ENCODE results near the gene GMDS. TPM values are rescaled to one million over a fixed set of nuclear protein-coding genes. Genes with fewer than 3 reads are reported as not detected.

The GMDS gene
- total RNA-seq, 2 donors from 2014 or later, result 19.6 to 36.3 TPM

GRCh38 chr6:1800845-1801244, 444.6 kb downstream of the GMDS start:
- H3K27ac Mint-ChIP-seq, result no peak overlapping the region
- H3K4me1 Mint-ChIP-seq, result no peaks in the 10 kb centered on the region
- H3K36me3 Mint-ChIP-seq (ENCODE audit: low read depth), result no peaks in the 10 kb centered on the region
- H3K4me3 Mint-ChIP-seq, result no peak overlapping the region
- no peaks in the 10 kb centered on the region for H3K9me3 Mint-ChIP-seq
- no peaks in the 10 kb centered on the region for H3K27me3 Mint-ChIP-seq
- no peak for ATAC-seq (replicated peaks)

GRCh38 chr6:1798965-1799325, 446.5 kb downstream of the GMDS start:
- Mint-ChIP-seq H3K4me3 (no peak overlapping the region), H3K4me1 (no peaks in the 10 kb centered on the region), H3K27me3 (no peaks in the 10 kb centered on the region), H3K27ac (no peak overlapping the region), H3K36me3 (ENCODE audit: low read depth) (no peaks in the 10 kb centered on the region), H3K9me3 (no peaks in the 10 kb centered on the region)
- no peak for ATAC-seq (replicated peaks)

- no peaks in the 10 kb centered on the region for H3K36me3 Mint-ChIP-seq (ENCODE audit: low read depth)
- no peak for ATAC-seq (replicated peaks)
- no peak overlapping the region for H3K4me3 Mint-ChIP-seq
- no peaks in the 10 kb centered on the region for H3K27me3 Mint-ChIP-seq
- no peaks in the 10 kb centered on the region for H3K4me1 Mint-ChIP-seq
- no peaks in the 10 kb centered on the region for H3K9me3 Mint-ChIP-seq
- H3K27ac Mint-ChIP-seq, result no peak overlapping the region
Measured at GRCh38 chr6:1798303-1798964, 447.0 kb downstream of the GMDS start.

GRCh38 chr6:1797801-1798200, 447.6 kb downstream of the GMDS start:
- no peaks in the 10 kb centered on the region for H3K4me1 Mint-ChIP-seq
- no peaks in the 10 kb centered on the region for H3K27me3 Mint-ChIP-seq
- no peaks in the 10 kb centered on the region for H3K36me3 Mint-ChIP-seq (ENCODE audit: low read depth)
- peak; percentile 46 for ATAC-seq (replicated peaks)
- peak overlapping the region; percentile 12 for H3K27ac Mint-ChIP-seq
- H3K4me3 Mint-ChIP-seq, result no peak overlapping the region
- H3K9me3 Mint-ChIP-seq, result no peaks in the 10 kb centered on the region

GRCh38 chr6:1796706-1797529, 448.5 kb downstream of the GMDS start:
- Mint-ChIP-seq H3K4me3 (no peak overlapping the region), H3K9me3 (no peaks in the 10 kb centered on the region)

GRCh38 chr6:1795910-1796309, 449.5 kb downstream of the GMDS start:
- no peak for ATAC-seq (replicated peaks)
- Mint-ChIP-seq H3K27ac (no peak overlapping the region), H3K4me3 (no peak overlapping the region), H3K9me3 (no peaks in the 10 kb centered on the region), H3K36me3 (ENCODE audit: low read depth) (no peaks in the 10 kb centered on the region), H3K27me3 (no peaks in the 10 kb centered on the region), H3K4me1 (no peaks in the 10 kb centered on the region)

More at GRCh38 chr6:1796706-1797529, 448.5 kb downstream of the GMDS start:
- ATAC-seq (replicated peaks), result no peak
- H3K27me3 Mint-ChIP-seq, result no peaks in the 10 kb centered on the region
- H3K4me1 Mint-ChIP-seq, result no peaks in the 10 kb centered on the region
- H3K36me3 Mint-ChIP-seq (ENCODE audit: low read depth), result no peaks in the 10 kb centered on the region
- peak overlapping the region; percentile 12 for H3K27ac Mint-ChIP-seq

- Mint-ChIP-seq H3K4me1 (peaks cover 4% of the 10 kb centered on the region), H3K9me3 (no peaks in the 10 kb centered on the region), H3K4me3 (no peak overlapping the region), H3K27me3 (no peaks in the 10 kb centered on the region), H3K36me3 (ENCODE audit: low read depth) (no peaks in the 10 kb centered on the region), H3K27ac (no peak overlapping the region)
- peak; percentile 64 for ATAC-seq (replicated peaks)
Measured at GRCh38 chr6:1792989-1793388, 452.4 kb downstream of the GMDS start.

- no peaks in the 10 kb centered on the region for H3K27me3 Mint-ChIP-seq
- ATAC-seq (replicated peaks), result no peak
Measured at GRCh38 chr6:1790684-1791083, 454.7 kb downstream of the GMDS start.

GRCh38 chr6:1789092-1789491, 456.3 kb downstream of the GMDS start:
- Mint-ChIP-seq H3K27me3 (no peaks in the 10 kb centered on the region), H3K27ac (no peak overlapping the region), H3K36me3 (ENCODE audit: low read depth) (no peaks in the 10 kb centered on the region), H3K9me3 (no peaks in the 10 kb centered on the region), H3K4me3 (no peak overlapping the region), H3K4me1 (peaks cover 13% of the 10 kb centered on the region)
- ATAC-seq (replicated peaks), result no peak

More at GRCh38 chr6:1790684-1791083, 454.7 kb downstream of the GMDS start:
- Mint-ChIP-seq H3K36me3 (ENCODE audit: low read depth) (no peaks in the 10 kb centered on the region), H3K4me3 (no peak overlapping the region), H3K27ac (no peak overlapping the region), H3K4me1 (peaks cover 13% of the 10 kb centered on the region), H3K9me3 (no peaks in the 10 kb centered on the region)

GRCh38 chr6:1787894-1788293, 457.5 kb downstream of the GMDS start:
- Mint-ChIP-seq H3K27me3 (no peaks in the 10 kb centered on the region), H3K9me3 (no peaks in the 10 kb centered on the region), H3K4me3 (no peak overlapping the region), H3K4me1 (peaks cover 13% of the 10 kb centered on the region), H3K27ac (no peak overlapping the region), H3K36me3 (ENCODE audit: low read depth) (no peaks in the 10 kb centered on the region)
- no peak for ATAC-seq (replicated peaks)

- peak; percentile 99 for ATAC-seq (replicated peaks)
- Mint-ChIP-seq H3K4me3 (peak overlapping the region; percentile 49), H3K9me3 (no peaks in the 10 kb centered on the region), H3K27me3 (no peaks in the 10 kb centered on the region), H3K36me3 (ENCODE audit: low read depth) (no peaks in the 10 kb centered on the region), H3K4me1 (peaks cover 13% of the 10 kb centered on the region), H3K27ac (peak overlapping the region; percentile 78)
Measured at GRCh38 chr6:1786455-1787453, 458.7 kb downstream of the GMDS start.

GRCh38 chr6:1784422-1784884, 461.0 kb downstream of the GMDS start:
- no peak for ATAC-seq (replicated peaks)
- Mint-ChIP-seq H3K4me3 (no peak overlapping the region), H3K27me3 (no peaks in the 10 kb centered on the region), H3K36me3 (ENCODE audit: low read depth) (no peaks in the 10 kb centered on the region), H3K4me1 (peaks cover 13% of the 10 kb centered on the region), H3K9me3 (no peaks in the 10 kb centered on the region), H3K27ac (no peak overlapping the region)

GRCh38 chr6:1781817-1782184, 463.6 kb downstream of the GMDS start:
- H3K9me3 Mint-ChIP-seq, result no peaks in the 10 kb centered on the region
- no peak for ATAC-seq (replicated peaks)
- no peaks in the 10 kb centered on the region for H3K27me3 Mint-ChIP-seq
- peaks cover 1% of the 10 kb centered on the region for H3K4me1 Mint-ChIP-seq
- H3K4me3 Mint-ChIP-seq, result no peak overlapping the region
- no peaks in the 10 kb centered on the region for H3K36me3 Mint-ChIP-seq (ENCODE audit: low read depth)
- no peak overlapping the region for H3K27ac Mint-ChIP-seq

GRCh38 chr6:1781152-1781816, 464.1 kb downstream of the GMDS start:
- Mint-ChIP-seq H3K4me1 (no peaks in the 10 kb centered on the region), H3K9me3 (no peaks in the 10 kb centered on the region)

More at GRCh38 chr6:1781152-1781816, 464.1 kb downstream of the GMDS start:
- no peak overlapping the region for H3K4me3 Mint-ChIP-seq
- H3K36me3 Mint-ChIP-seq (ENCODE audit: low read depth), result no peaks in the 10 kb centered on the region
- no peak overlapping the region for H3K27ac Mint-ChIP-seq
- no peak for ATAC-seq (replicated peaks)
- no peaks in the 10 kb centered on the region for H3K27me3 Mint-ChIP-seq
